HepG2 (cell line): ENCODE results near the gene BHLHA9. TPM values are rescaled to one million over a fixed set of nuclear protein-coding genes. Genes with fewer than 3 reads are reported as not detected.

Experiments
- ATAC-seq: fragments of 200-7000 bp; cut with Tn5 transposase; 3 replicates; pipeline ENCODE4 v1.9.1; 2020; ENCODE audit warnings: mild to moderate bottlenecking, moderate library complexity
- BruUV-seq: library from RNA; stranded (reverse); fragments of 400-500 nt; replicated peaks from 2 replicates; lab custom pipeline; 2021; lab: Mats Ljungman, UMichigan
- CTCF ChIA-PET: fragments of 300-600 bp; formaldehyde crosslinking; extraction: SDS; loops from one replicate; lab custom pipeline; 2021; ENCODE audit warnings: low total read pairs, inconsistent platforms, low intra/inter-chr PET ratio; lab: Yijun Ruan, JAX
- POLR2A ChIA-PET: fragments of 350-600 bp; sonication (Branson Sonifier 250); formaldehyde crosslinking; loops from one replicate; lab custom pipeline; 2020; ENCODE audit warnings: antibody characterized with exemption, inconsistent platforms; lab: Yijun Ruan, JAX
- DNase-seq: peaks from one replicate; pipeline ENCODE4 v3.0.0-alpha.2; 2015; ENCODE audit warnings: low spot score
- FAIRE-seq: peaks from 3 replicates; lab custom pipeline; 2011; peaks lifted over from hg19 to GRCh38; lab: Jason Lieb, UNC
- H2AFZ ChIP-seq: one replicate; pipeline ENCODE4 v1.6.1; 2011; ENCODE audit warnings: low read length, inconsistent platforms
- H3K27ac ChIP-seq: fragments of 300-600 bp; 3 replicates; pipeline ENCODE4 v1.8.0; 2011; ENCODE audit warnings: mixed run types, mild to moderate bottlenecking, mixed read lengths, low read length, inconsistent platforms; ENCODE audit not compliant: insufficient read depth; ENCODE audit errors: extremely low read length
- H3K27me3 ChIP-seq, 2 experiments: fragments of 200-600 bp in 1 of 2; 2 replicates in 1 of 2; 3 replicates in 1 of 2; pipeline versions ENCODE4 v1.6.0 to v1.8.0; 2011; ENCODE audit warnings: low read length in 2 of 2, mild to moderate bottlenecking in 2 of 2, moderate library complexity in 2 of 2, inconsistent platforms in 1 of 2; ENCODE audit not compliant: insufficient read depth in 2 of 2, control insufficient read depth in 1 of 2
- H3K36me3 ChIP-seq, 2 experiments: fragments of 200-600 bp in 1 of 2; replicated peaks in 1 of 2; 2 replicates in 1 of 2; 3 replicates in 1 of 2; pipeline versions ENCODE4 v1.5.1 to v1.8.0; 2011; ENCODE audit warnings: low read length in 2 of 2, inconsistent platforms in 1 of 2; ENCODE audit not compliant: insufficient read depth in 2 of 2, control insufficient read depth in 1 of 2
- H3K4me1 ChIP-seq: 2 replicates; pipeline ENCODE4 v1.5.1; 2012; ENCODE audit warnings: low read length, inconsistent platforms; ENCODE audit not compliant: insufficient read depth
- H3K4me2 ChIP-seq: 2 replicates; pipeline ENCODE4 v1.6.0; 2011; ENCODE audit warnings: low read depth, low read length, inconsistent platforms
- H3K4me3 ChIP-seq, 3 experiments: fragments of 200-600 bp in 1 of 3; sonication (generic), shearing (Covaris generic) in 1 of 3; replicated peaks in 1 of 3; 2 replicates each; pipeline ENCODE4 v1.5.1; 2011 to 2016; ENCODE audit warnings: low read length in 3 of 3, inconsistent platforms in 2 of 3, low read depth in 2 of 3, mild to moderate bottlenecking in 2 of 3, control low read depth in 1 of 3, mixed read lengths in 1 of 3; ENCODE audit not compliant: insufficient read depth in 1 of 3
- H3K79me2 ChIP-seq: one replicate; pipeline ENCODE4 v1.6.1; 2011; ENCODE audit warnings: low read length, inconsistent platforms; ENCODE audit not compliant: insufficient read depth
- H3K9ac ChIP-seq: 2 replicates; pipeline ENCODE4 v1.6.0; 2011; ENCODE audit warnings: mild to moderate bottlenecking, low read depth, low read length, inconsistent platforms; ENCODE audit not compliant: insufficient read depth
- H3K9me3 ChIP-seq: 2 replicates; pipeline ENCODE4 v1.5.1; 2012; ENCODE audit warnings: mild to moderate bottlenecking, low read length
- H4K20me1 ChIP-seq: 2 replicates; pipeline ENCODE4 v1.6.0; 2011; ENCODE audit warnings: inconsistent platforms, mild to moderate bottlenecking, low read length, moderate library complexity; ENCODE audit not compliant: insufficient read depth
- CEBPB ChIP-seq: IDR thresholded peaks from 2 replicates; pipeline ENCODE4 v1.6.1; 2011; ENCODE audit warnings: low read depth, low read length, improper control_type of control experiment, borderline replicate concordance
- CEBPG ChIP-seq: IDR thresholded peaks from 2 replicates; pipeline ENCODE4 v1.6.1; 2016
- MXD4 ChIP-seq: IDR thresholded peaks from 2 replicates; pipeline ENCODE4 v1.6.1; 2016; ENCODE audit warnings: mild to moderate bottlenecking, missing biosample characterization, missing genetic modification reagents
- NR2F2 ChIP-seq: IDR thresholded peaks from 2 replicates; pipeline ENCODE4 v1.6.1; 2012; ENCODE audit warnings: low read depth, inconsistent platforms, borderline replicate concordance
- NR2F6 ChIP-seq, 2 experiments: IDR thresholded peaks; 2 replicates each; pipeline ENCODE4 v1.6.1; 2016; ENCODE audit warnings: antibody characterized with exemption in 1 of 2, mild to moderate bottlenecking in 1 of 2
- SAFB2 ChIP-seq: sonication (generic); formaldehyde crosslinking; IDR thresholded peaks from 2 replicates; pipeline ENCODE4 v1.5.1; 2020; ENCODE audit warnings: missing genetic modification reagents, low read depth, mild to moderate bottlenecking, borderline replicate concordance
- SP1 ChIP-seq, 2 experiments: fragments of 450-650 bp in 1 of 2; sonication (generic) in 1 of 2; formaldehyde crosslinking in 1 of 2; IDR thresholded peaks; 2 replicates each; pipeline versions ENCODE4 v1.4.0 to v1.6.1; 2016 to 2020; ENCODE audit warnings: missing genetic modification reagents in 1 of 2
- ZNF784 ChIP-seq: sonication (generic); formaldehyde crosslinking; IDR thresholded peaks from 2 replicates; pipeline ENCODE4 v1.5.1; 2020; ENCODE audit warnings: missing genetic modification reagents, mild to moderate bottlenecking, borderline replicate concordance
- ZSCAN21 ChIP-seq: sonication (generic); formaldehyde crosslinking; IDR thresholded peaks from 2 replicates; pipeline ENCODE4 v1.8.0; 2022; ENCODE audit warnings: mild to moderate bottlenecking, missing genetic modification reagents, moderate library complexity, borderline replicate concordance
- WGBS: methylation state at CpG from one replicate; pipeline ENCODE4 v1.1.6; 2017; ENCODE audit warnings: low lambda C conversion rate; 5-methylcytosine and 5-hydroxymethylcytosine counted together
- in situ Hi-C: cut with HindIII; loops from 2 replicates; pipeline ENCODE4 v1.10.0; 2017; ENCODE audit warnings: low pct_unique_long_range_greater_than_20kb; ENCODE audit not compliant: extremely low pct_ligation_motif_present
- intact Hi-C: fragments of 100-400 bp; cut with micrococcal nuclease; formaldehyde crosslinking; loops from one replicate; pipeline ENCODE4 v1.10.0; 2022; ENCODE audit not compliant: unreplicated experiment
- polyA plus RNA-seq, 8 experiments: library from polyadenylated mRNA; depleted of rRNA in 3 of 8; stranded (reverse) in 7 of 8; unstranded in 1 of 8; fragments of >200 nt; fragmentation: Illumina TruSeq in 4 of 8; extraction: Trizol in 4 of 8; gene quantifications; 2 replicates each; pipeline versions ENCODE4 v1.2.1 to v1.2.3, GENCODE V29; 2011 to 2016; ENCODE audit warnings: low read depth in 4 of 8, missing spikeins in 1 of 8, mixed read lengths in 1 of 8; ENCODE audit not compliant: insufficient read depth in 1 of 8
- total RNA-seq, 5 experiments: library from RNA; depleted of rRNA; stranded (reverse); fragments of >200 nt; fragmentation: Illumina TruSeq; extraction: Trizol; gene quantifications; 2 replicates each; pipeline ENCODE4 v1.2.3, GENCODE V29; 2016; ENCODE audit warnings: low read depth in 1 of 5
- TF ChIP-seq, protein P1 (sequence below): sonication (generic); formaldehyde crosslinking; IDR thresholded peaks from 2 replicates; pipeline ENCODE4 v1.4.0; 2020; ENCODE audit warnings: missing genetic modification reagents, borderline replicate concordance

BHLHA9 gene
- total and polyA plus RNA-seq, 2 of the 13 experiments (the other 11 are each of a cell fraction or from before 2014, with no cell fraction given), result not detected

DNA sequence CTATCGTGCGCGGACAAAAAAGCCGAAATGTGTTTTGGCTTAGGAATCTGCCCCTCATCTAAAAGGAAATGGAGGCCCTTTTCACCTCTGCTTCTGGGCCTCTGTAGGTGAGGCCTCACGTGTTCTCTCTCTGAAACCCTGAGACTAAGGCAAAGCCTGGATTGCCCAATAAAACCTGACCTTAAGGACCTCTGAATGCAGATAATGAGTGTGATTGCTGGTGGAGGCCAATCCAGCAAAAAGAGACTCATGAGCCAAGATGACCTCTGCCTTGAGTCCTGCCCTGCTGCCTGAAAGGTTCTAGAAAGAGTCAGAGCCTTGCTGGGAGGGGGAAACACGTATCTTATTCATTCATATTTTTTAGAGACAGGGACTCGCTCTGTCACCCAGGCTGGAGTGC lies 45.9 kb upstream of the BHLHA9 start:
- Histone ChIP-seq H3K4me2 (no peak overlapping the region), H4K20me1 (peaks cover 6% of the 10 kb centered on the region; the same call in 1 of the 2 replicates), H3K9ac (no peak overlapping the region), H3K36me3 (no peaks in the 10 kb centered on the region), H3K4me1 (0 out of 2 replicates have a peak, but pooled peaks cover 6% of the 10 kb centered on the region), H3K9me3 (no peaks in the 10 kb centered on the region), H3K27me3 (peaks cover 9 to 42% of the 10 kb centered on the region in 2 experiments; a peak in 4 of 5 replicates), H2AFZ (no peak overlapping the region)
- no TSS peak for BruUV-seq
- DNase-seq (no peak), ATAC-seq (no peak), FAIRE-seq (no peak)
- 32% methylated on average over 6 of the region's 7 CpGs for WGBS
- in situ Hi-C loops, result no loop called here
- CTCF ChIA-PET, result no interaction called here
- TF ChIP-seq NR2F2 (0 out of 2 replicates have a peak, but pooled peaks have one; percentile 26), NR2F6 (IDR thresholded peaks at IDR 0.05) (peak; percentile 44; the same call in 1 of the 2 replicates), NR2F6 (CRISPR knock-in tag; IDR thresholded peaks at IDR 0.05) (0 out of 2 replicates have a peak, but pooled peaks have one; percentile 21), CEBPB (peak; percentile 52; the same call in 1 of the 2 replicates), ZSCAN21 (CRISPR knock-in tag) (no peak), CEBPG (0 out of 2 replicates have a peak, but pooled peaks have one; percentile 25), ZNF784 (CRISPR knock-in tag) (no peak), SAFB2 (CRISPR knock-in tag) (no peak), MXD4 (CRISPR knock-in tag) (no peak), SP1 (IDR thresholded peaks at IDR 0.05) (no peak), SP1 (CRISPR knock-in tag; IDR thresholded peaks at IDR 0.05) (no peak)
- TF ChIP-seq, protein P1, sequence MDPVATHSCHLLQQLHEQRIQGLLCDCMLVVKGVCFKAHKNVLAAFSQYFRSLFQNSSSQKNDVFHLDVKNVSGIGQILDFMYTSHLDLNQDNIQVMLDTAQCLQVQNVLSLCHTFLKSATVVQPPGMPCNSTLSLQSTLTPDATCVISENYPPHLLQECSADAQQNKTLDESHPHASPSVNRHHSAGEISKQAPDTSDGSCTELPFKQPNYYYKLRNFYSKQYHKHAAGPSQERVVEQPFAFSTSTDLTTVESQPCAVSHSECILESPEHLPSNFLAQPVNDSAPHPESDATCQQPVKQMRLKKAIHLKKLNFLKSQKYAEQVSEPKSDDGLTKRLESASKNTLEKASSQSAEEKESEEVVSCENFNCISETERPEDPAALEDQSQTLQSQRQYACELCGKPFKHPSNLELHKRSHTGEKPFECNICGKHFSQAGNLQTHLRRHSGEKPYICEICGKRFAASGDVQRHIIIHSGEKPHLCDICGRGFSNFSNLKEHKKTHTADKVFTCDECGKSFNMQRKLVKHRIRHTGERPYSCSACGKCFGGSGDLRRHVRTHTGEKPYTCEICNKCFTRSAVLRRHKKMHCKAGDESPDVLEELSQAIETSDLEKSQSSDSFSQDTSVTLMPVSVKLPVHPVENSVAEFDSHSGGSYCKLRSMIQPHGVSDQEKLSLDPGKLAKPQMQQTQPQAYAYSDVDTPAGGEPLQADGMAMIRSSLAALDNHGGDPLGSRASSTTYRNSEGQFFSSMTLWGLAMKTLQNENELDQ, result no peak
- TF ChIP-seq, all 625 proteins: peak for 4
- POLR2A ChIA-PET, result no interaction called here
- intact Hi-C loops, result no loop called here
- Histone ChIP-seq H3K79me2 (no peaks in the 10 kb centered on the region), H3K4me3 (no peak overlapping the region), H3K27ac (no peak overlapping the region)
